Measurements from ENCODE around the gene RYK.

- TF ChIP-seq, protein P1, sequence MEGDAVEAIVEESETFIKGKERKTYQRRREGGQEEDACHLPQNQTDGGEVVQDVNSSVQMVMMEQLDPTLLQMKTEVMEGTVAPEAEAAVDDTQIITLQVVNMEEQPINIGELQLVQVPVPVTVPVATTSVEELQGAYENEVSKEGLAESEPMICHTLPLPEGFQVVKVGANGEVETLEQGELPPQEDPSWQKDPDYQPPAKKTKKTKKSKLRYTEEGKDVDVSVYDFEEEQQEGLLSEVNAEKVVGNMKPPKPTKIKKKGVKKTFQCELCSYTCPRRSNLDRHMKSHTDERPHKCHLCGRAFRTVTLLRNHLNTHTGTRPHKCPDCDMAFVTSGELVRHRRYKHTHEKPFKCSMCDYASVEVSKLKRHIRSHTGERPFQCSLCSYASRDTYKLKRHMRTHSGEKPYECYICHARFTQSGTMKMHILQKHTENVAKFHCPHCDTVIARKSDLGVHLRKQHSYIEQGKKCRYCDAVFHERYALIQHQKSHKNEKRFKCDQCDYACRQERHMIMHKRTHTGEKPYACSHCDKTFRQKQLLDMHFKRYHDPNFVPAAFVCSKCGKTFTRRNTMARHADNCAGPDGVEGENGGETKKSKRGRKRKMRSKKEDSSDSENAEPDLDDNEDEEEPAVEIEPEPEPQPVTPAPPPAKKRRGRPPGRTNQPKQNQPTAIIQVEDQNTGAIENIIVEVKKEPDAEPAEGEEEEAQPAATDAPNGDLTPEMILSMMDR (conservative IDR thresholded peaks at IDR 0.05): no peak
- TF ChIP-seq EZH2 (IDR thresholded peaks at IDR 0.05; ENCODE audit: low read depth): no peak
These were observed 106.7 kb downstream of the RYK start for GRCh38 chr3:134143828-134144401.
